Measurements from ENCODE around the gene PRKCB.
A peak's percentile ranks its signal among the peaks of the same experiment; 100 is the strongest.

Gene PRKCB

DNA sequence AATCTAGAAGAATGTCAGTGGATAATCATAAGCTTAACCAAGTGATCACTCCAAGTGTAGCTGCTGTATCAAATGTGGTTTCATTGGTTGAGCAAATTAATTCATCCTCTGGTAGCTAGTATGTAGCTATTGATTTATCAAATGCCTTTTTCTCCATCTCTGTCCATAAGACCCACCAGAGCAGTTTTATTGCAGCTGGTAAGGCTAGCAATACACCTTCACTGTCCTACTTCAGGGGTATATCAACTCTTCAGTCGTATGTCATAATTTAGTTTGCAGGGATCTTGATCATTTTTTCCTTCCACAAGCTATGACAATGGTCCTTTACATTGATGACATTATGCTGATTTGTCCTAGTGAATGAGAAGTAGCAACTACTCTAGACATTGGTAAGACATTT, 158.8 kb downstream of the PRKCB start:
- Mint-ChIP-seq H3K27ac (no peak overlapping the region), H3K9me3 (no peaks in the 10 kb centered on the region), H3K4me1 (peaks cover 42% of the 10 kb centered on the region), H3K27me3 (no peaks in the 10 kb centered on the region), H3K36me3 (peaks cover 62% of the 10 kb centered on the region), H3K4me3 (no peak overlapping the region)
- no peak for ATAC-seq

DNA sequence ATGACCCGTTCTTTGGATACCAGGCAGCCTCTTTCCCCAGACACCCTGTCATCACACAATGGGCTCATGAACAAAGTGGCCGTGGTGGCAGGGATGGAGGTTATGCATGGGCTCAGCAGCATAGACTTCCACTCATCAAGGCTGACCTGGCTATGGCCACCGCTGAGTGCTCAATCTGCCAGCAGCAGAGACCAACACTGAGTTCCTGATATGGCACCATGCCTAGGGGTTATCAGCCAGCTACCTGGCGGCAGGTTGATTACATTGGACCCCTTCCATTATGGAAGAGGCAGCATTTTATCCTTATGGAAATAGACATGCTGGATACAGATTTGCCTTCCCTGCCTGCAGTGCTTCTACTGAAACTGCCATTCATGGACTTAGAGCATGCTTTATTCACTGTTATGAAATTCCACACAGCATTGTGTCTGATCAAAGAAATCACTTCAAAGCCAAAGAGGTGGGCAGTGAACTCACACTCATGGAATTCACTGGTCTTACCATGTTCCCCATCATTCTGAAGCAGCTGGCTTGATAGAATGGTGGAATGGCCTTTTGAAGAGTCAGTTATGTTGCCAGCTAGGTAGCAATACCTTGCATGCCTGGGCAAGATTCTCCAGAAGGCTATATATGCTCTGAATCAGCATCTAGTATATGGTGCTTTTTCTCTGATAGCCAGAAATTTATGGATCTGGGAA, 160.6 kb downstream of the PRKCB start:
- Mint-ChIP-seq H3K27me3 (no peaks in the 10 kb centered on the region), H3K4me3 (no peak overlapping the region), H3K4me1 (peaks cover 40% of the 10 kb centered on the region), H3K27ac (peak overlapping the region; percentile 46), H3K36me3 (peaks cover 53% of the 10 kb centered on the region), H3K9me3 (no peaks in the 10 kb centered on the region)
- no peak for ATAC-seq

DNA sequence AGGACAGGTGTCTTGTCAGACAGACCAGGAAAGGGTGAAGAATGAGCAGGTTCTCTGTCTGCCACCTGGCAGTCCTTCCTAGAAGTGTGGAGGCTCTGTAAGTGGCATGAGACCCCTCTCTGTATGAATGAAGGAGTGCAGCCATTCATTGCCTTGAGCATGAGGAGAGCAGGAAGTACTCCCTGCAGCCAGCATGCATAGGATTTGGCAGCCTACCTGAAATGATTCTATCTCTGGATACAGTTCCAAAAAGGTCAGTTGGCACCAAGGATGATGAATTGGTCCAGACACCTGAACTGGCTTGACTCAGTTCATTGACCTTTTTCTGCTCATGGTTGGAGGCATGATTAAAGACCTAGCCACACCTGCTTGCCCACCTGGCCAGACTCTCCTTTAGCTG, 163.0 kb downstream of the PRKCB start:
- H3K27me3 Mint-ChIP-seq, result no peaks in the 10 kb centered on the region
- peaks cover 62% of the 10 kb centered on the region for H3K4me1 Mint-ChIP-seq
- H3K36me3 Mint-ChIP-seq, result peaks cover 56% of the 10 kb centered on the region
- H3K27ac Mint-ChIP-seq, result peak overlapping the region; percentile 50
- ATAC-seq, result no peak
- H3K4me3 Mint-ChIP-seq, result no peak overlapping the region
- H3K9me3 Mint-ChIP-seq, result peaks cover 3% of the 10 kb centered on the region

DNA sequence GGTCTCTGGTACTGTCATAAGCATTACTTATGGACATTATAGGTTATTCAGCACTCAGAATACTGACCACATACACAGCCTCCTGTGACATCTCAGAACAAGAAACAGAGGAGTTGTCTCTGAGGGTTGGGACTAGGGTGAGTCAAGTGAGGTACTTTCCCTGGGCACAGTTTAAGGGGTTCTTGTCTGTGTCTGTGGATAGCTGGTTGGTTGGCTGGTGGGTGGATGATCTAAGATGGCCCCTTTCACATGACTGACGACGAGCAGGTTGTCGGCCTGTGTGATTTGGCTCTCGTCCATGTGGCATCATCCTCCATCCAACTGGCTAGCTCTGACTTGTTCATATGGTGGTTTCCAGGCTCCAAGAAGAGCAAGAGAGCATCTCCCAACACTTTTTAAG, 163.9 kb downstream of the PRKCB start:
- H3K4me3 Mint-ChIP-seq, result no peak overlapping the region
- H3K27ac Mint-ChIP-seq, result peak overlapping the region; percentile 50
- H3K9me3 Mint-ChIP-seq, result peaks cover 3% of the 10 kb centered on the region
- peaks cover 49% of the 10 kb centered on the region for H3K36me3 Mint-ChIP-seq
- H3K4me1 Mint-ChIP-seq, result peaks cover 71% of the 10 kb centered on the region
- ATAC-seq, result peak; percentile 93
- no peaks in the 10 kb centered on the region for H3K27me3 Mint-ChIP-seq

DNA sequence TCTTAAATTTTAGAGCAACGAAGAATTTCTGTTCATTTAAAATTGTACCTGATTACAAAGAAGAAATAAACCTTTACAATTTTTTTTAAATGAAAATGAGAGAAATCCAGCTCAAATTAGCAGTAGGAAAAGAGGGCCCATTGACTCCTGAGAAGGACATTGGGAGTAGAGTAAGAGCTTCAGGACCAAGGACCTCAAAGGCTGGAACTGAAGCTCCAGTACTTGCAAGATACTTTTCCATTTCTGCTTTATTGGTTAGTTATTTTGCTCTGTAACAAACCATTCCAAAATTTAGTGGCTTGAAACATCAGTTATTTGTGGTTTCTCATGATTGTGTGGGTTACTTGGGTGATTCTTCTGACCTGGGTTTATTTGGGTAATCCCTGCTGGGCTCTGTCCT, 165.9 kb downstream of the PRKCB start:
- no peak for ATAC-seq
- Mint-ChIP-seq H3K27me3 (no peaks in the 10 kb centered on the region), H3K36me3 (peaks cover 46% of the 10 kb centered on the region), H3K4me3 (no peak overlapping the region), H3K4me1 (peaks cover 81% of the 10 kb centered on the region), H3K9me3 (peaks cover 3% of the 10 kb centered on the region), H3K27ac (peak overlapping the region; percentile 6)

DNA sequence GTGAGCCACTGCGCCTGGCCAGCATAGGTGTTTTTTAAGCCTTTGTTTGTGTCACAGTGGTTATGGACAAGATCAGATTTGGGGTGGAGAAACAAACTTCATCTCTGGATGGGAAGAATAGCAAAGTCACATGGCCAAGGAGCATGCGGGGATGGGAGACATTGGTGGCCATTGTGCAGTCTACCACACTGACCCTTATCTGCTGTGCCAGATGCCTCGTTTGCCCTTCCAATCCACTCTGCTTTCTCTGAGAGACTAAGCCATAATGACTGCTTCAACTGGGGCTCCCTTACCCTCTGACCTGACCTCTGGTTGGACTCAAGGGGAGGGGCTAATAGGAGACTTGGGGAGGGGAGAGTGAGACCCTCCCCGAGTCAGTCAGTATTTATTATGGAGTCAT, 166.8 kb downstream of the PRKCB start:
- Mint-ChIP-seq H3K9me3 (peaks cover 3% of the 10 kb centered on the region), H3K27ac (peak overlapping the region; percentile 35), H3K27me3 (no peaks in the 10 kb centered on the region), H3K4me1 (peaks cover 77% of the 10 kb centered on the region), H3K36me3 (peaks cover 37% of the 10 kb centered on the region), H3K4me3 (no peak overlapping the region)
- no peak for ATAC-seq

DNA sequence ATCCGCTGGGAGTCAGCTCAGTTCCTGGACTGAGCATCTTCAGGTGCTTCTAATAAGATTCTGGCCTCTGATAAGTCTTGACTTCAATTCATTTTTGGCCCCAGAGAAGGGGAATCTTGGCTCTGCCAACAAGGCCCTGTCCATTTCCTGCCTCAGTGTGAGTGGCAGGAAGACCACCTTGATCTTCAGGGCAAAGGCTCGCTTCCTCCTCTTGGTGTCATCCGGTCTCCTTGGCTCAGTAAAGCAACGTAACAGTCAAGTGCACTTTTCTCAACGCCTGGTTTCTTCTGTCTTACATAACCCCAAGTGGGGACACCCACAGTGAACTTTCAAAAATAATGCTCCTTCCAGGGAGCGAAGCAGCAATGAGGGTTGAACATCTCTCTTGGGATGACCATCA, 169.8 kb downstream of the PRKCB start:
- Mint-ChIP-seq H3K27ac (peak overlapping the region; percentile 71), H3K4me3 (no peak overlapping the region)
- no peak for ATAC-seq

DNA sequence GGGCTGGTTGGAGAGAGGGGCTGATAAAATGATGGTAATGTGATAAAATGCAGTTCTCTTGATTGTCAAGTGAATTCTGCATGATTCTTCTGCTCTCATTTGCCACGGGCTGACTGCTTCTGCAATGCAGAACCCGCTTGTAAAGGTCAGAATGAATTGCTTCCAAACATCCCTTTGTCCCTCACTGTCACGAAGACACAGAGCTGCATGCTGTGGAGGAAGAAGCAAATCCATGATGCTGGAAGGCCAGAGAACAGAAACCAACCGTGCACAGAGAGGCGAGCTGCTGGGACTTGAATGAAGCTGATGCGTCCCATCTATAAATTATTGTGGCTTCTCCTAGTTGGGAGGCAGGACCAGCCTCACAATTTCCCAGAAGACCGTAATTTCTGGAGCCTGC, 171.6 kb downstream of the PRKCB start:
- Mint-ChIP-seq H3K4me3 (no peak overlapping the region), H3K36me3 (peaks cover 45% of the 10 kb centered on the region), H3K4me1 (peaks cover 90% of the 10 kb centered on the region), H3K9me3 (peaks cover 3% of the 10 kb centered on the region), H3K27me3 (no peaks in the 10 kb centered on the region), H3K27ac (peak overlapping the region; percentile 71)
- ATAC-seq, result no peak

More for the DNA sequence above, 169.8 kb downstream of the PRKCB start:
- Mint-ChIP-seq H3K27me3 (no peaks in the 10 kb centered on the region), H3K36me3 (peaks cover 38% of the 10 kb centered on the region), H3K9me3 (peaks cover 3% of the 10 kb centered on the region), H3K4me1 (peaks cover 80% of the 10 kb centered on the region)

DNA sequence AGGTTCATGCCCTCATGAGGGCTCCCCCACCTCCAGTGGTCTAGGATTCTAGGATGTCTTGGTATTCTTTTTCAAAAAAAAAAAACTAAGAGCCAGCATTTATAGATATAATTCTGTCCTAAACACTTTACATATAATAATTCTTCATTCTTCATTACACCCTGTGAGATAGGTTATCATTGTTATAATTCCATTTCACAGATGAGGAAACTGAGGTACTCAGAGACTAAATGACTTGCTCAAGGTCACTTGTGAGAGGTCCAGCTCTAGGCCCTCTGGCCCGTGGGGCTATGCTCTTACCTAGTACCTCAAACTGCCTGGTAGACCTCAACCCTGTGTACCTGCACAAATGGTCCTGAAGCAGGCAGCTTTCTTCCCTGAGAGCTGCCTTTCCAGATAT, 172.2 kb downstream of the PRKCB start:
- Mint-ChIP-seq H3K9me3 (peaks cover 2% of the 10 kb centered on the region), H3K36me3 (peaks cover 47% of the 10 kb centered on the region), H3K4me3 (no peak overlapping the region), H3K27ac (peak overlapping the region; percentile 71), H3K4me1 (peaks cover 90% of the 10 kb centered on the region), H3K27me3 (no peaks in the 10 kb centered on the region)
- ATAC-seq, result no peak

DNA sequence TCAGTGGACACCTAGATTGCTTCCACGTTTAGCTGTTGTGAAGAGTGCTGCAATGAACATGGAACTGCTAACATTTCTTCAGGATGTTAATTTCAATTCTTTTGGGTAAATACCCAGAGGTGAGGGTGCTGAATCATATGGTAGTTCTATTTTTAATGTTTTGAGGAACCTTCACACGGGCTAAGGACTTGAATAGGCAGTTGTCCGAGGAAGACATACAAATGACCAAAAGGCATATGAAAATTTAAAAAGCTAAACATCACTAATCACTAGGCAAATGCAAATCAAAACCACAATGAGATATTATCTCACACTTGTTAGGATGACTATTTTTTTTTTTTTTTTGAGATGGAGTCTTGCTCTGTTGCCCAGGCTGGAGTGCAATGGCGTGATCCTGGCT, 173.3 kb downstream of the PRKCB start:
- Mint-ChIP-seq H3K9me3 (no peaks in the 10 kb centered on the region), H3K4me1 (peaks cover 89% of the 10 kb centered on the region), H3K36me3 (peaks cover 37% of the 10 kb centered on the region), H3K4me3 (peak overlapping the region; percentile 11), H3K27me3 (no peaks in the 10 kb centered on the region), H3K27ac (peak overlapping the region; percentile 71)
- ATAC-seq, result peak; percentile 17

DNA sequence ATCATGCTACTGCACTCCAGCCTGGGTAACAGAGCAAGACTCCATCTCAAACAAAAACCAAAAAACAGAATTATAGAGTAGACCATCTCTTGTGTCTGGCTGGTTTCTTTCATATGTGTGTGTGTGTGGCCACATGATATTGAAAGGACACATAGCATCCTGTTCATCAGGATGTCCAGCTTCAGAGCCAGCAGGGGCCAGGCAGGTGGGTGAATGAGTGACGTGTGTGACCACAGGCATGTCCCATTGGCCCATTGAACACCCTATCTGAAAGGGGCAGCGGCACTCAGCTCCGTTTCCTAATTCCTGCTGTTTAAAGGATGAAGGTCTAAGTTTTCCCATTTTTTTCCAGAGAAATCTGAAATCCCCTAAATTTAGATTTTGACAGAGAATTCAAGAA, 174.2 kb downstream of the PRKCB start:
- ATAC-seq, result peak; percentile 52
- Mint-ChIP-seq H3K27ac (peak overlapping the region; percentile 71), H3K4me3 (peak overlapping the region; percentile 61), H3K4me1 (peaks cover 88% of the 10 kb centered on the region), H3K27me3 (no peaks in the 10 kb centered on the region), H3K36me3 (peaks cover 37% of the 10 kb centered on the region), H3K9me3 (no peaks in the 10 kb centered on the region)

DNA sequence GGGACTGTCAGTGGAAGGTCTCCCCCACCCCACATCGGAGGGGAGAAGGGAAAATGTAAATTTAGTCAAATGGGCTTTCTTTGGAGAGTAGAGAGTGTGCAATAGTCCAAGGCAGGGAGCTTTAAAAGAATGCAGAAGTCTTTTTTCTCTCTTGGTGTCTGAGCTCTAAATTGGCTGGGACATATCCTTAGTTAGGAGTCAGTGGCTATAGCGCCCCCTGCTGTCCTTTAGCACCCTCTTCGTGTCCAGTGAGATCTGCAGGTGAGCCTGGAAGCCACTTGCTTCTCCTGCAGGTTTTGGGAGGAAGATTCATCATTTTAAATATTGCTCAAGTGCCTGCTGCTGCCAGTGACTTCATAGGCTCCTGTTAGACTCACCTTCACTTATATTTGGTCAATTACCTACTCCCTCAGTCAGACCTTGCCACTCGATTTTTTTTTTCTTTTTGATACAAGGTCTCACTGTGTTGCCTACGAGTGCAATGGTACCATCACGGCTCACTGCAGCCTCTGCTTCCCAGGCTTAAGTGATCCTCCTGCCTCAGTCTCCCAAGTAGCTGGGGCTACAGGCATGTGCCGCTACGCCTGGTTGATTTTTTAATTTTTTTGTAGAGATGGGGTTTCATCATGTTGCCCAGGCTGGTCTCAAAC, 174.8 kb downstream of the PRKCB start:
- no peaks in the 10 kb centered on the region for H3K27me3 Mint-ChIP-seq
- peak overlapping the region; percentile 61 for H3K4me3 Mint-ChIP-seq
- H3K9me3 Mint-ChIP-seq, result no peaks in the 10 kb centered on the region

DNA sequence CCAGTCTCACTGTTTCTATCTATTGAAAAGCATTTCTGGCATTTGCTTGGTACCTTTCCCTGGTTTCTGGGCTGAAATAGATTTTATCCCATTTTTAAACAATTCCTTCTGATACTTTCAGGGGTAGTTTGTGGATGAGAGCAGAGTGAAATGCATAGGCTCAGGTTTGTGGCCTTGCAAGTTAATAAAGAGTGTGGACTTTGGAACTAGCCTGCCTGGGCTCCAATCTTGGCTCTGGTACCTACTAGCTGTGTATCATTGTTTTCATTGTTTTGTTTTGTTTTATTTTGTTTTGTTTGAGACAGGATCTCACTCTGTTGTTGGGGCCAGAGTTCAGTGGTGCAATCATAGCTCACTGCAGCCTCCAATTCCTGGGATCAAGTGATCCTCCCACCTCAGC, 175.5 kb downstream of the PRKCB start:
- H3K4me1 Mint-ChIP-seq, result peaks cover 90% of the 10 kb centered on the region
- no peaks in the 10 kb centered on the region for H3K27me3 Mint-ChIP-seq
- H3K4me3 Mint-ChIP-seq, result no peak overlapping the region
- no peaks in the 10 kb centered on the region for H3K9me3 Mint-ChIP-seq
- peak overlapping the region; percentile 71 for H3K27ac Mint-ChIP-seq
- no peak for ATAC-seq
- peaks cover 30% of the 10 kb centered on the region for H3K36me3 Mint-ChIP-seq

More for the DNA sequence above, 174.8 kb downstream of the PRKCB start:
- peak; percentile 75 for ATAC-seq
- Mint-ChIP-seq H3K36me3 (peaks cover 36% of the 10 kb centered on the region), H3K27ac (peak overlapping the region; percentile 71), H3K4me1 (peaks cover 90% of the 10 kb centered on the region)

DNA sequence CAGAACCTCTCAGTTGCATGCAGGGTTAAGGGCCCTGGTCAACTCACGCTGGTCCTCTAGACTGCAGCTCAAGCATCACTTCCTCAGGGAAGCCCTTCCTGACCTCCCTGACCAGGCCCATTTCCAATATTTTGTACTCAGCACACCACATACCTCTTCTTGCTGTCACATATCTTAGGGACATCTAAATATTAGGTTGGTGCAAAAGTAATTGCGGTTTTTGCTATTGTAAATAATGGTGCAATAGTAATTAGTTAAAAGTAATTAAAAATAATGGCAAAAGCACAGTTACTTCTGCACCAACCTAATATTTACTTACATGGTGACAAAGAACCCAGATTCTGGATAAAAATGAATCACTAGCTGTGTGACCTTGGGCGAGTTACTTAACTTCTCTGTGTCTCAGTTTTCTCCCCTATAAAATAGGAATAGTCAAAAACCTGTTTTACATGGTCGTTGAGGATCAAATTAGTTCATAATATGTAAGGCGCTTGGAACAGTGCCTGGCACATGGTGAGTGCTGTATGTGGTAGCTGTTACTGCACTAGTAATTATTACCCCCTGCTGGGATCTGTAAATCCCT, 177.4 kb downstream of the PRKCB start:
- no peak for ATAC-seq
- Mint-ChIP-seq H3K27me3 (no peaks in the 10 kb centered on the region), H3K4me1 (peaks cover 93% of the 10 kb centered on the region), H3K4me3 (peak overlapping the region; percentile 37), H3K27ac (peak overlapping the region; percentile 71), H3K9me3 (no peaks in the 10 kb centered on the region), H3K36me3 (peaks cover 34% of the 10 kb centered on the region)

DNA sequence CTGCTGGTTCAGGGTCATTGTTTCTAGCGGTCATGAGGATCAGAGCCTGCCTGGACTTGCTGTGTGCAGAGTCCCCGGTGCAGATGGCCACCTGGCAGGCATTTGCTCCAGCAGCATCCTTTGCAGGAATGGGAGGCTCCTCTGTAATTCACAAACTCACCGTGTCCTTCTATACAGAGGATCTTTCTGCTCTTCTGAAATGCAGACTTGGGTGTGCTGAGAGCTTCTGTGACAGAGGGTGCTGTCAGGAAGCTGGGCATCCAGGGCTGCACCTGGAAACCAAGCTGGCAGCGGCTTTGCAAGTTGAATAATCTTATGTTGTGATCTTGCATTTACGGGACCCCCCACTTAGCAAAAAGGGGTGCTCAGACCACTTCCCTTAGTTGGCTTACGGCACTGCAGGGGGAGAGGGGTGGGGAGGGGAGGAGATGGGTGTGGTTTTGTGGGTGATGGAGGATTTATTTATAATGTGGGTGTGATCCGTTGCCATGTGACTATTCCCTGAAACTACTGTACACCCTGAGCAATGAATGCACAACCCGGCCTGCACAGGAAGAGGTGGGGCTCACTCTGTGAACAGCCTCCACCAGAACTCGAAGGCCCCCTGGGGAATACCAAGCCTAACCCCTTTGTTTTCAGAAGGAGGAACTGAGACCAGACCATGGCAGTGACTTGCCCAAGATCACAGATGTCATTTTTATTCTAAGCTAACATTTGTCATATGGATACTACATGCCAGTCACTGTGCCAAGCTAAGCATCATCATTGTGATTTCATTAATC, 178.3 kb downstream of the PRKCB start:
- Mint-ChIP-seq H3K4me3 (peak overlapping the region; percentile 37), H3K27ac (peak overlapping the region; percentile 71), H3K36me3 (peaks cover 31% of the 10 kb centered on the region), H3K9me3 (no peaks in the 10 kb centered on the region), H3K27me3 (no peaks in the 10 kb centered on the region), H3K4me1 (peaks cover 93% of the 10 kb centered on the region)
- peak; percentile 97 for ATAC-seq

Data from stimulated activated memory B cell treated with anti-CD40 and anti-IgM and Interleukin-4, amounts not matched to agents 10 μg/mL and 1 μg/mL and 100 μg/mL, for 72 hours (primary cell).